ENCODE data around the gene RNASE11.
"Not testable (repeated sequence)": the region's sequence is repeated elsewhere in the genome, so short reads cannot be mapped to it uniquely, and the experiment has no call there.

The RNASE11 gene

GRCh38 chr14:20614038-20614840 lies 26.4 kb upstream of the RNASE11 start:
- peak overlapping the region; percentile 91 for H3K4me3 ChIP-seq (ENCODE audit: low read depth, low read length)

- H3K4me3 ChIP-seq (ENCODE audit: low read depth, low read length), result peak overlapping the region; percentile 91
These were observed 25.6 kb upstream of the RNASE11 start for GRCh38 chr14:20613094-20614037.

- H3K4me3 ChIP-seq (ENCODE audit: low read depth, low read length), result no peak overlapping the region
These were observed 24.6 kb upstream of the RNASE11 start for GRCh38 chr14:20612403-20612802.

GRCh38 chr14:20611277-20611676 lies 23.5 kb upstream of the RNASE11 start:
- H3K4me3 ChIP-seq (ENCODE audit: low read depth, low read length), result no peak overlapping the region

- H3K4me3 ChIP-seq (ENCODE audit: low read depth, low read length), result peak overlapping the region; percentile 97
These were observed 22.4 kb upstream of the RNASE11 start for GRCh38 chr14:20610002-20610765.

GRCh38 chr14:20609215-20610001 lies 21.6 kb upstream of the RNASE11 start:
- peak overlapping the region; percentile 97 for H3K4me3 ChIP-seq (ENCODE audit: low read depth, low read length)

- no peak overlapping the region for H3K4me3 ChIP-seq (ENCODE audit: low read depth, low read length)
These were observed 20.7 kb upstream of the RNASE11 start for GRCh38 chr14:20608383-20609110.

- H3K4me3 ChIP-seq (ENCODE audit: low read depth, low read length), result no peak overlapping the region
These were observed 19.8 kb upstream of the RNASE11 start for GRCh38 chr14:20607617-20608016.

- no peak overlapping the region for H3K4me3 ChIP-seq (ENCODE audit: low read depth, low read length)
These were observed 19.1 kb upstream of the RNASE11 start for GRCh38 chr14:20606902-20607242.

GRCh38 chr14:20606190-20606901 lies 18.5 kb upstream of the RNASE11 start:
- no peak overlapping the region for H3K4me3 ChIP-seq (ENCODE audit: low read depth, low read length)

- no peak overlapping the region for H3K4me3 ChIP-seq (ENCODE audit: low read depth, low read length)
These were observed 16.3 kb upstream of the RNASE11 start for GRCh38 chr14:20603813-20604690.

GRCh38 chr14:20602583-20602982 lies 14.8 kb upstream of the RNASE11 start:
- no peak overlapping the region for H3K4me3 ChIP-seq (ENCODE audit: low read depth, low read length)

- no peak overlapping the region for H3K4me3 ChIP-seq (ENCODE audit: low read depth, low read length)
These were observed 13.7 kb upstream of the RNASE11 start for GRCh38 chr14:20601522-20601921.

GRCh38 chr14:20597108-20597507 lies 9.3 kb upstream of the RNASE11 start:
- no peak overlapping the region for H3K4me3 ChIP-seq (ENCODE audit: low read depth, low read length)

GRCh38 chr14:20595726-20596125 lies 7.9 kb upstream of the RNASE11 start:
- H3K4me3 ChIP-seq (ENCODE audit: low read depth, low read length), result not testable (repeated sequence)

- H3K4me3 ChIP-seq (ENCODE audit: low read depth, low read length), result no peak overlapping the region
These were observed 4.8 kb upstream of the RNASE11 start for GRCh38 chr14:20592574-20592973.

GRCh38 chr14:20591235-20591634 lies 3.4 kb upstream of the RNASE11 start, which contains the start of gene RNASE12:
RNASE12 (minus strand) TSS chr14:20591376; CDS start chr14:20590723, 653 bp downstream.
- H3K4me3 ChIP-seq (ENCODE audit: low read depth, low read length), result no peak within 1 kb of the TSS

- H3K4me3 ChIP-seq (ENCODE audit: low read depth, low read length), result no peak overlapping the region
These were observed 3.9 kb downstream of the RNASE11 start for GRCh38 chr14:20583908-20584307.

All from iPS-11a (cell line).